ENCODE measurements around the gene TTYH2.
A peak's percentile ranks its signal among the peaks of the same experiment; 100 is the strongest.

Gene TTYH2

GRCh38 chr17:74212913-74213791 is at the start of gene TTYH2:
TSS of gene TTYH2 (plus strand) at chr17:74213571. CDS start at chr17:74213588, 17 bp downstream.
- TF ChIP-seq CTCF (IDR thresholded peaks at IDR 0.05; ENCODE audit: control extremely low read depth, extremely low read depth, low read depth, missing control alignments), result peak; percentile 37
- POLR2A ChIA-PET, result interaction anchor here (0.9 to 1.0 kb wide), 2 partner anchors 10 to 73 kb away, joined by 3 to 4 read pairs; partner anchors contain the start of gene RPL38
- DNase-seq (ENCODE audit: extremely low spot score), result peak; percentile 86
- CTCF ChIA-PET, result interaction anchor here (0.9 to 2.6 kb wide), 7 partner anchors 10 to 320 kb away, joined by 3 to 13 read pairs (median 3); partner anchors contain the start of gene GPR142

- no peak for DNase-seq (ENCODE audit: extremely low spot score)
- no peak for TF ChIP-seq CTCF (IDR thresholded peaks at IDR 0.05; ENCODE audit: control extremely low read depth, extremely low read depth, low read depth, missing control alignments)
- POLR2A ChIA-PET, result no interaction called here
- CTCF ChIA-PET, result no interaction called here
Observed at GRCh38 chr17:74163836-74164235, 49.5 kb upstream of the TTYH2 start.

GRCh38 chr17:74164446-74165045 is 48.8 kb upstream of the TTYH2 start:
- DNase-seq (ENCODE audit: extremely low spot score), result no peak
- ChIA-PET POLR2A (no interaction called here), CTCF (interaction anchor here (0.8 kb wide), 1 partner anchor 12 kb away, joined by 5 read pairs; no protein-coding TSS in a partner anchor)
- TF ChIP-seq CTCF (IDR thresholded peaks at IDR 0.05; ENCODE audit: control extremely low read depth, extremely low read depth, low read depth, missing control alignments), result no peak

GRCh38 chr17:74165797-74166365 is 47.5 kb upstream of the TTYH2 start:
- DNase-seq (ENCODE audit: extremely low spot score), result no peak
- TF ChIP-seq CTCF (IDR thresholded peaks at IDR 0.05; ENCODE audit: control extremely low read depth, extremely low read depth, low read depth, missing control alignments), result no peak
- ChIA-PET POLR2A (no interaction called here), CTCF (interaction anchor here (0.9 to 1.3 kb wide), 3 partner anchors 11 to 34 kb away, joined by 3 read pairs; no protein-coding TSS in a partner anchor)

GRCh38 chr17:74170924-74171323 is 42.4 kb upstream of the TTYH2 start:
- DNase-seq (ENCODE audit: extremely low spot score), result no peak
- CTCF ChIA-PET, result no interaction called here
- POLR2A ChIA-PET, result no interaction called here
- no peak for TF ChIP-seq CTCF (IDR thresholded peaks at IDR 0.05; ENCODE audit: control extremely low read depth, extremely low read depth, low read depth, missing control alignments)

GRCh38 chr17:74172700-74173099 is 40.7 kb upstream of the TTYH2 start:
- TF ChIP-seq CTCF (IDR thresholded peaks at IDR 0.05; ENCODE audit: control extremely low read depth, extremely low read depth, low read depth, missing control alignments), result no peak
- ChIA-PET CTCF (interaction anchor here (1.0 to 1.6 kb wide), 2 partner anchors 85 to 743 kb away, joined by 3 to 4 read pairs; no protein-coding TSS in a partner anchor), POLR2A (no interaction called here)
- no peak for DNase-seq (ENCODE audit: extremely low spot score)
